Activated CD4-positive, alpha-beta T cell treated with anti-CD3 and anti-CD28 coated beads, Interleukin-2, amount 10 ng/mL, durations not matched to agents 24 days and 14 days (primary cell): ENCODE results near the gene RIN3. TPM values are rescaled to one million over a fixed set of nuclear protein-coding genes. Genes with fewer than 3 reads are reported as not detected.

Source experiments
- DNase-seq: peaks from one replicate; pipeline ENCODE4 v3.0.0; 2022
- H3K27ac Mint-ChIP-seq: one replicate; pipeline ENCODE4 v1.8.0; 2022; ENCODE audit warnings: mild to moderate bottlenecking, mixed read lengths
- H3K27me3 Mint-ChIP-seq: one replicate; pipeline ENCODE4 v1.8.0; 2022; ENCODE audit warnings: mixed read lengths
- H3K36me3 Mint-ChIP-seq: one replicate; pipeline ENCODE4 v1.8.0; 2022; ENCODE audit warnings: low read depth, mild to moderate bottlenecking, mixed read lengths
- H3K4me1 Mint-ChIP-seq: one replicate; pipeline ENCODE4 v1.8.0; 2021; ENCODE audit warnings: mixed read lengths
- H3K4me3 Mint-ChIP-seq: one replicate; pipeline ENCODE4 v1.8.0; 2022; ENCODE audit warnings: mild to moderate bottlenecking, moderate library complexity, mixed read lengths
- H3K9me3 Mint-ChIP-seq: one replicate; pipeline ENCODE4 v1.8.0; 2021; ENCODE audit warnings: mixed read lengths
- intact Hi-C: fragments of 100-400 bp; cut with micrococcal nuclease; formaldehyde crosslinking; loops from one replicate; pipeline ENCODE4 v1.15.1; 2023
- total RNA-seq: library from RNA; stranded (reverse); gene quantifications from 2 replicates; pipeline ENCODE4 v1.2.3, GENCODE V29; 2022

RIN3 gene
- total RNA-seq, 1 donor from 2014 or later = 21.5 TPM

DNA sequence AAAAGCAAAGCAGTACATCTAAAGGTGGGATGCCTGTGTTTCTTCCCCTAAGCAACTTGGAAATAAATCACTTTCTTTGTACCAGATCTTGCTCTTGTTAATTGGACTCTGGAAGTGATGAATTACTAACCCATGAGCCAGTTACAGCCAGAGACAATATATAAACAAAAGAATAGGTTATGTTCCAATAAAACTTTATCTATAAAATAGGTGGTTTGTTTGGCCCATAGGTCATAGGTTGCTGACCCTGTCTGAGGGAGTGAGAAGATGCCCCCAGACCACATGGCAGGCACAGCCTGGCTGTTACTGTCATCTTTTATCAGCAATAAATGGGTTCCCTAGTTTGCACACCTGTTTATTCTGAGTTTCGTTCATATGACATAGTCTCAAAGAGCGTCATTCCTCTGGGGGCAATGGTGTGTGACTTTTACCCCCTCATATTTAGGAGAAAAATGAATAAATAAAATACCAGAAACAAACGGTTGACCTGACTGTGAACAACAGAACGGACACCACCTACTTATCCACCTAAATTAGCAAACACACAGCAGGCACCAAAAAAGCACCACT lies 224.1 kb downstream of the RIN3 start:
- H3K4me3 Mint-ChIP-seq = peak overlapping the region; percentile 29
- H3K27me3 Mint-ChIP-seq = peaks cover 43% of the 10 kb centered on the region
- peaks cover 10% of the 10 kb centered on the region for H3K4me1 Mint-ChIP-seq
- H3K27ac Mint-ChIP-seq = no peak overlapping the region
- H3K36me3 Mint-ChIP-seq = no peaks in the 10 kb centered on the region
- no peaks in the 10 kb centered on the region for H3K9me3 Mint-ChIP-seq
- intact Hi-C loops = loop anchor here (2.0 kb wide), 1 partner anchor 13 kb away; no protein-coding TSS in a partner anchor
- DNase-seq = no peak

Other genes with a start within 250 kb of the RIN3 start
- not detected in 2 replicates for gene SLC24A4, start 190.6 kb upstream of the RIN3 start, total RNA-seq
- gene LGMN, start 234.8 kb downstream of the RIN3 start, total RNA-seq = 1.4 and 2.1 TPM in 2 replicates